GM19467 (cell line): ENCODE results near the gene KRT80.

Experiments
- ATAC-seq: cut with Tn5 transposase; IDR thresholded peaks from one replicate; pipeline ENCODE4 v1.9.1; 2021; ENCODE audit warnings: mild to moderate bottlenecking, moderate library complexity; ENCODE audit not compliant: unreplicated experiment

The KRT80 gene

GRCh38 chr12:52141875-52142274, 49.9 kb downstream of the KRT80 start:
- no peak for ATAC-seq

GRCh38 chr12:52141306-52141705, 50.5 kb downstream of the KRT80 start:
- ATAC-seq = no peak

GRCh38 chr12:52139579-52140062, 52.2 kb downstream of the KRT80 start:
- ATAC-seq = no peak

- no peak for ATAC-seq
These were observed 52.7 kb downstream of the KRT80 start for GRCh38 chr12:52139147-52139546.

GRCh38 chr12:52137746-52138145, 54.1 kb downstream of the KRT80 start:
- ATAC-seq = no peak

- ATAC-seq = no peak
These were observed 59.1 kb downstream of the KRT80 start for GRCh38 chr12:52132754-52133161.

GRCh38 chr12:52130711-52131110, 61.1 kb downstream of the KRT80 start:
- ATAC-seq = no peak

- no peak for ATAC-seq
These were observed 63.9 kb downstream of the KRT80 start for GRCh38 chr12:52127683-52128450.

GRCh38 chr12:52126605-52127578, 64.9 kb downstream of the KRT80 start:
- ATAC-seq = no peak

- ATAC-seq = no peak
These were observed 65.7 kb downstream of the KRT80 start for GRCh38 chr12:52126050-52126604.

- ATAC-seq = no peak
These were observed 66.3 kb downstream of the KRT80 start for GRCh38 chr12:52125476-52125900.

- no peak for ATAC-seq
These were observed 68.2 kb downstream of the KRT80 start for GRCh38 chr12:52123487-52124186.

GRCh38 chr12:52122904-52123303, 68.9 kb downstream of the KRT80 start:
- ATAC-seq = no peak

GRCh38 chr12:52122540-52122871, 69.3 kb downstream of the KRT80 start:
- ATAC-seq = no peak

- ATAC-seq = no peak
These were observed 69.8 kb downstream of the KRT80 start for GRCh38 chr12:52121824-52122539.

GRCh38 chr12:52120951-52121823, 70.6 kb downstream of the KRT80 start:
- ATAC-seq = no peak

- ATAC-seq = no peak
These were observed 72.2 kb downstream of the KRT80 start for GRCh38 chr12:52119398-52120254.
